Measurements from ENCODE around the gene CACNG5.

- no peak for TF ChIP-seq CTCF (IDR thresholded peaks at IDR 0.05)
- no peak for TF ChIP-seq TCF7L2 (IDR thresholded peaks at IDR 0.05; ENCODE audit: low read depth, low read length)
Observed at GRCh38 chr17:66837226-66837625, 2.3 kb downstream of the CACNG5 start.

All from Panc1 (cell line).